Measurements from ENCODE around the gene VPS72.

Gene VPS72

DNA sequence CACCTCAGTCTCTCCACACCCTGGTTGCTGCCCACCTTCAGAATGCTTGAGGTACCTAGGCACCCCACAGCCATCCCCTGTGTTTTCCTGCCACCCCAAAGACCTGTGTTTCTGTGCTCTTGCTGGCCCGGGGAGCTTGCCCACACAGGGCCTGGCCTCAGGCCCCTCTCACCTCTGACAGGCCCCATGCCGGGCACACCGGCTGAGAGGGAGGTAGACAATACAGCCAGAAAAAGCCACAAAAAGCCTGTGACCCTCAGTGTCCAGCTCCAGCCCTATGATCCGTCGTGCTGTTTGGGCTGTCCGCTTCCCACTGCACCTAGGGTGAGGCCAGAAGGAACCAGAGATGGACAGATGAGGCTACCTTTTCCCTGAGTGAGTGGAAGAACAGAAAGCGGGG lies 55.0 kb downstream of the VPS72 start:
- Histone ChIP-seq H3K4me2 (ENCODE audit: low read depth, low read length, poor library complexity, severe bottlenecking) (no peak overlapping the region), H3K79me2 (ENCODE audit: insufficient read depth, low read length) (no peaks in the 10 kb centered on the region), H3K36me3 (ENCODE audit: insufficient read depth, low read length) (no peaks in the 10 kb centered on the region), H3K27me3 (ENCODE audit: insufficient read depth, low read length, poor library complexity, severe bottlenecking) (no peaks in the 10 kb centered on the region), H3K9ac (ENCODE audit: low read depth, low read length, poor library complexity, severe bottlenecking) (no peak overlapping the region), H2AFZ (ENCODE audit: low read length) (no peak overlapping the region), H3K9me2 (replicated peaks; ENCODE audit: low read depth, low read length) (no peaks in the 10 kb centered on the region), H3K4me1 (ENCODE audit: insufficient read depth, low read length, poor library complexity, severe bottlenecking) (no peaks in the 10 kb centered on the region), H3K4me3 (ENCODE audit: low read length, poor library complexity, severe bottlenecking) (no peak overlapping the region), H3F3A (ENCODE audit: low read depth) (no peaks in the 10 kb centered on the region), H4K20me1 (ENCODE audit: insufficient read depth, low read length, poor library complexity, severe bottlenecking) (no peaks in the 10 kb centered on the region), H3K9me3 (ENCODE audit: insufficient read depth, low read depth, low read length) (no peaks in the 10 kb centered on the region)
- TF ChIP-seq EZH2phosphoT487 (IDR thresholded peaks at IDR 0.05; ENCODE audit: borderline replicate concordance): no peak
- TF ChIP-seq, protein P1, sequence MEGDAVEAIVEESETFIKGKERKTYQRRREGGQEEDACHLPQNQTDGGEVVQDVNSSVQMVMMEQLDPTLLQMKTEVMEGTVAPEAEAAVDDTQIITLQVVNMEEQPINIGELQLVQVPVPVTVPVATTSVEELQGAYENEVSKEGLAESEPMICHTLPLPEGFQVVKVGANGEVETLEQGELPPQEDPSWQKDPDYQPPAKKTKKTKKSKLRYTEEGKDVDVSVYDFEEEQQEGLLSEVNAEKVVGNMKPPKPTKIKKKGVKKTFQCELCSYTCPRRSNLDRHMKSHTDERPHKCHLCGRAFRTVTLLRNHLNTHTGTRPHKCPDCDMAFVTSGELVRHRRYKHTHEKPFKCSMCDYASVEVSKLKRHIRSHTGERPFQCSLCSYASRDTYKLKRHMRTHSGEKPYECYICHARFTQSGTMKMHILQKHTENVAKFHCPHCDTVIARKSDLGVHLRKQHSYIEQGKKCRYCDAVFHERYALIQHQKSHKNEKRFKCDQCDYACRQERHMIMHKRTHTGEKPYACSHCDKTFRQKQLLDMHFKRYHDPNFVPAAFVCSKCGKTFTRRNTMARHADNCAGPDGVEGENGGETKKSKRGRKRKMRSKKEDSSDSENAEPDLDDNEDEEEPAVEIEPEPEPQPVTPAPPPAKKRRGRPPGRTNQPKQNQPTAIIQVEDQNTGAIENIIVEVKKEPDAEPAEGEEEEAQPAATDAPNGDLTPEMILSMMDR (conservative IDR thresholded peaks at IDR 0.05; ENCODE audit: low read length): no peak

GRCh38 chr1:151134396-151134795 lies 55.6 kb downstream of the VPS72 start:
- Histone ChIP-seq H4K20me1 (ENCODE audit: insufficient read depth, low read length, poor library complexity, severe bottlenecking) (no peaks in the 10 kb centered on the region), H2AFZ (ENCODE audit: low read length) (no peak overlapping the region), H3K4me1 (ENCODE audit: insufficient read depth, low read length, poor library complexity, severe bottlenecking) (no peaks in the 10 kb centered on the region), H3K27me3 (ENCODE audit: insufficient read depth, low read length, poor library complexity, severe bottlenecking) (no peaks in the 10 kb centered on the region), H3K36me3 (ENCODE audit: insufficient read depth, low read length) (no peaks in the 10 kb centered on the region), H3K4me2 (ENCODE audit: low read depth, low read length, poor library complexity, severe bottlenecking) (no peak overlapping the region), H3K9ac (ENCODE audit: low read depth, low read length, poor library complexity, severe bottlenecking) (no peak overlapping the region), H3K79me2 (ENCODE audit: insufficient read depth, low read length) (no peaks in the 10 kb centered on the region), H3K4me3 (ENCODE audit: low read length, poor library complexity, severe bottlenecking) (no peak overlapping the region), H3K9me3 (ENCODE audit: insufficient read depth, low read depth, low read length) (no peaks in the 10 kb centered on the region), H3K9me2 (replicated peaks; ENCODE audit: low read depth, low read length) (no peaks in the 10 kb centered on the region), H3F3A (ENCODE audit: low read depth) (no peaks in the 10 kb centered on the region)
- no peak for TF ChIP-seq EZH2phosphoT487 (IDR thresholded peaks at IDR 0.05; ENCODE audit: borderline replicate concordance)
- TF ChIP-seq, protein P1 (conservative IDR thresholded peaks at IDR 0.05; ENCODE audit: low read length): no peak

DNA sequence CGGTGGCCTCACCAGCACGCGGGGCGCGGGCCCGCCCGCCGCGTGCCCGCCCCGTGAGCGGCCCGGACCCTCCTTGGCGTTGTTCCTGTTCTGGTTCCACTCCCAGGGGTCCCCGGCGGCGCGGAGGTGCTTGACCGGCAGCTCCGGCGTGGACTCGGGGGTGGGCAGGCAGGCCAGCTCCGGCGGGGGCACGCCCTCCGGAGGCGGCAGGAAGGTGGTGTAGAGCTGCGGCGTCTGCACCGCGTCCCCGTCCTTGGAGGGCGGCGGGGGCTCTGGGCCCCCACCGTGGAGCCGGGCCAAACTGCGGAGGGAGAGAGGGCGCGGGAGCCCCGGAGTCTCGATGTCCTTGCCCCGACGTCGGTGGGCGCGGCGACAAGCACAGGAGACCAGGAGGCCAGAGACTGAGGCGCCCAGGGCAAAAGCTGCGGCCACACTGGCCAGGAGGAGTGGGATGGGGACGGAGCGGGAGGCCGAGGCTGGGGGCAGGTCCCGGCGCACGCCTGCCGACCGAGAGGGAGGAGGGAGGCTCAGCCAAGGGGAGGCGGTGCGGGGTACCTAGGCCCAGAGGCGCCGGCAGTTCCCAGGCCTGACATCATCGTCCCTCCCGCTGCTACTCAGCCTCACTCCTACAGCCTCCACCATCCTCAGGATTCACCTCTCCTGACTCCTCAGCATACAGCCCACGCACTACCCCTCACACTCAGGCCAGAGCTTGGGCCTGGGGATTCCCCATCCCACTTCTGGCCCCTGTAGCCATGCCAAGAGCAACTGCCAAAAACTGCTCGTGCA lies 56.8 kb downstream of the VPS72 start:
- Histone ChIP-seq H4K20me1 (ENCODE audit: insufficient read depth, low read length, poor library complexity, severe bottlenecking) (no peaks in the 10 kb centered on the region), H3K4me1 (ENCODE audit: insufficient read depth, low read length, poor library complexity, severe bottlenecking) (no peaks in the 10 kb centered on the region), H3K4me2 (ENCODE audit: low read depth, low read length, poor library complexity, severe bottlenecking) (no peak overlapping the region), H3K9me2 (replicated peaks; ENCODE audit: low read depth, low read length) (no peaks in the 10 kb centered on the region), H3F3A (ENCODE audit: low read depth) (no peaks in the 10 kb centered on the region), H3K4me3 (ENCODE audit: low read length, poor library complexity, severe bottlenecking) (no peak overlapping the region), H3K36me3 (ENCODE audit: insufficient read depth, low read length) (no peaks in the 10 kb centered on the region), H2AFZ (ENCODE audit: low read length) (no peak overlapping the region), H3K9ac (ENCODE audit: low read depth, low read length, poor library complexity, severe bottlenecking) (no peak overlapping the region), H3K27me3 (ENCODE audit: insufficient read depth, low read length, poor library complexity, severe bottlenecking) (no peaks in the 10 kb centered on the region), H3K9me3 (ENCODE audit: insufficient read depth, low read depth, low read length) (no peaks in the 10 kb centered on the region), H3K79me2 (ENCODE audit: insufficient read depth, low read length) (no peaks in the 10 kb centered on the region)
- TF ChIP-seq EZH2phosphoT487 (IDR thresholded peaks at IDR 0.05; ENCODE audit: borderline replicate concordance): no peak
- TF ChIP-seq, protein P1 (conservative IDR thresholded peaks at IDR 0.05; ENCODE audit: low read length): no peak

All from Loucy (cell line).